ENCODE results near the gene INPP1. TPM values are rescaled to one million over a fixed set of nuclear protein-coding genes. Genes with fewer than 3 reads are reported as not detected.

The INPP1 gene
- total RNA-seq, 3 donors from 2014 or later = 7.4 to 24.3 (median 15.5) TPM

DNA sequence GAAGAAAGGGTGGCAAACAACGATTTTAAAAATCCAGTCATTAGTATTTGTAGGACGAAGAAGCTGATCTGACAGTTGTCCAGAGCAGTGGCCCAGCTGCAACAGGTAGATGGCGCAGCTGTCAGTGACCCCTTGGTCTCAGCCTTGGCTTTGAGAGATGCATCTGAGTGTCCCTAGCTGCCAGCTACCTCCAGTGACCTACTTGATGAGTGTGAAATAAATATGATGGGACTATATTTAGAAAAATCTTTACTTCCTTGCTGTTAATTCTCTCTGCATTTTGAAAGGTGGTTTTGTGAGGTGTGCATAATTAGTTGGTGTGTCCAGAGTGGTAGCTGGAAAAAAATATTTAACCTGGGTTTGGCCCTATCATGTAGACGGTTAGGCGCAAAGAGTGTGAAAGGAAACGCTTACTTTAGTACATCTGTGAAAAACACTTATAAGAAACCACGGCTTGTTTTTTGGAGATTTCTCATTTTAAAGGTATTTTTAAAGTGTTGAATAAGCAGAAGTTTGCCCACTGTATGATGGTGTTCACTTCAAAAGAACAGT, 963 bp downstream of the INPP1 start:
- peak overlapping the region; percentile 69 to 84 (median 73) for H3K4me3 ChIP-seq
- peak in 1 of 2 donors; percentile 58 for DNase-seq (ENCODE audit: low spot score in 2 of 2)
- no peaks in the 10 kb centered on the region for H3K9me3 ChIP-seq
- H3K27me3 ChIP-seq = no peaks in the 10 kb centered on the region
- intact Hi-C loops (cut with DNase I; ENCODE audit: low total_unique reads) = no loop called here
- no peaks in the 10 kb centered on the region for H3K36me3 ChIP-seq
- no peak for TF ChIP-seq POLR2A (IDR thresholded peaks at IDR 0.05)
- TF ChIP-seq, protein P1, sequence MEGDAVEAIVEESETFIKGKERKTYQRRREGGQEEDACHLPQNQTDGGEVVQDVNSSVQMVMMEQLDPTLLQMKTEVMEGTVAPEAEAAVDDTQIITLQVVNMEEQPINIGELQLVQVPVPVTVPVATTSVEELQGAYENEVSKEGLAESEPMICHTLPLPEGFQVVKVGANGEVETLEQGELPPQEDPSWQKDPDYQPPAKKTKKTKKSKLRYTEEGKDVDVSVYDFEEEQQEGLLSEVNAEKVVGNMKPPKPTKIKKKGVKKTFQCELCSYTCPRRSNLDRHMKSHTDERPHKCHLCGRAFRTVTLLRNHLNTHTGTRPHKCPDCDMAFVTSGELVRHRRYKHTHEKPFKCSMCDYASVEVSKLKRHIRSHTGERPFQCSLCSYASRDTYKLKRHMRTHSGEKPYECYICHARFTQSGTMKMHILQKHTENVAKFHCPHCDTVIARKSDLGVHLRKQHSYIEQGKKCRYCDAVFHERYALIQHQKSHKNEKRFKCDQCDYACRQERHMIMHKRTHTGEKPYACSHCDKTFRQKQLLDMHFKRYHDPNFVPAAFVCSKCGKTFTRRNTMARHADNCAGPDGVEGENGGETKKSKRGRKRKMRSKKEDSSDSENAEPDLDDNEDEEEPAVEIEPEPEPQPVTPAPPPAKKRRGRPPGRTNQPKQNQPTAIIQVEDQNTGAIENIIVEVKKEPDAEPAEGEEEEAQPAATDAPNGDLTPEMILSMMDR (IDR thresholded peaks at IDR 0.05) = peak in 2 of 3 donors; percentile 19 to 30
- H3K4me1 ChIP-seq = no peaks in the 10 kb centered on the region
- peak overlapping the region; percentile 95 to 96 for H3K27ac ChIP-seq

DNA sequence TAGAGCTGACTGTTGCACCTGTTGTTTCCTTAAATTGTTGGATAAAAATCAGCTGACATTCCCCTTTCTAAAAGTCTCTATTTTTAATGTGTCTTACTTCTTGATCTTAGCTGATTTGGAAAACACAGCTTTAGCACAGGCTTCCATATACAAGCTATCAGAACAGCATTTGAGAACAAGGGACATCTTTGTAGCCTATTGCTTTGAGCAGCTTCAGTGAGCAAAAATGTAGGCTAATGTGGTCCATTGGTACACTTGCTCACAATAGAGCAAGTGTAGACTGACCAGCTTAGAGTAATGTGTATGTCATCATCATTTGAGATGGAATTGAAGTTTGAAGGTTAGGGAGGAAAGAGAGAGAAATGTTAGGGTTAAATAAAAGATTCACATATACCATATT, 7.0 kb downstream of the INPP1 start:
- Histone ChIP-seq H3K36me3 (no peaks in the 10 kb centered on the region), H3K4me1 (peaks cover 0 to 13% of the 10 kb centered on the region in 2 donors), H3K27me3 (no peaks in the 10 kb centered on the region), H3K27ac (no peak overlapping the region), H3K4me3 (no peak overlapping the region), H3K9me3 (no peaks in the 10 kb centered on the region)
- TF ChIP-seq POLR2AphosphoS5 (IDR thresholded peaks at IDR 0.05) (no peak), POLR2A (IDR thresholded peaks at IDR 0.05) (no peak)
- TF ChIP-seq, protein P1 (IDR thresholded peaks at IDR 0.05) = no peak
- DNase-seq (ENCODE audit: low spot score in 2 of 2) = no peak
- intact Hi-C loops (cut with DNase I; ENCODE audit: low total_unique reads) = no loop called here

DNA sequence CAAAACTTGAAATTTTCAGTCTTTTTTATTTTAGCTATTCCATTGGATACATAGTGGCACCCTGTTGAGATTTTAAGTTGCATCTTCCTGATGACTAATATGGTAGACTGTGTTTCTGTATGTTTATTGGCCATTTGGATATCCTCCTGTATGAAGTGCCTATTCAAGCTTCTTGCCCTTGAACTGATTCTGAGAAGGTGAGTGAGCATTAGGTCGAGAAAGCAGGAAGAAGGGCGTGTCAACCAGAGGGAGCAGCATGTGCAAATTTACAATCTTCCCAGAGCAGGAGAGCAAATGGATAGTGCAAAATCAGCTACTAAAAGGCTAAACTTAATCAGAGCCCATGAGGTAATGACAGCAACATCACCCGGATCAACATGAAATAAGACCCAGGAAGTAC, 8.6 kb downstream of the INPP1 start:
- Histone ChIP-seq H3K9me3 (no peaks in the 10 kb centered on the region), H3K36me3 (no peaks in the 10 kb centered on the region), H3K4me3 (no peak overlapping the region), H3K27ac (peak overlapping the region in 1 of 2 donors; percentile 78), H3K4me1 (peaks cover 0 to 13% of the 10 kb centered on the region in 2 donors), H3K27me3 (no peaks in the 10 kb centered on the region)
- TF ChIP-seq POLR2AphosphoS5 (IDR thresholded peaks at IDR 0.05) = no peak
- TF ChIP-seq, protein P1 (IDR thresholded peaks at IDR 0.05) = no peak
- no peak for TF ChIP-seq POLR2A (IDR thresholded peaks at IDR 0.05)
- intact Hi-C loops (cut with DNase I; ENCODE audit: low total_unique reads) = no loop called here
- no peak for DNase-seq (ENCODE audit: low spot score in 2 of 2)

DNA sequence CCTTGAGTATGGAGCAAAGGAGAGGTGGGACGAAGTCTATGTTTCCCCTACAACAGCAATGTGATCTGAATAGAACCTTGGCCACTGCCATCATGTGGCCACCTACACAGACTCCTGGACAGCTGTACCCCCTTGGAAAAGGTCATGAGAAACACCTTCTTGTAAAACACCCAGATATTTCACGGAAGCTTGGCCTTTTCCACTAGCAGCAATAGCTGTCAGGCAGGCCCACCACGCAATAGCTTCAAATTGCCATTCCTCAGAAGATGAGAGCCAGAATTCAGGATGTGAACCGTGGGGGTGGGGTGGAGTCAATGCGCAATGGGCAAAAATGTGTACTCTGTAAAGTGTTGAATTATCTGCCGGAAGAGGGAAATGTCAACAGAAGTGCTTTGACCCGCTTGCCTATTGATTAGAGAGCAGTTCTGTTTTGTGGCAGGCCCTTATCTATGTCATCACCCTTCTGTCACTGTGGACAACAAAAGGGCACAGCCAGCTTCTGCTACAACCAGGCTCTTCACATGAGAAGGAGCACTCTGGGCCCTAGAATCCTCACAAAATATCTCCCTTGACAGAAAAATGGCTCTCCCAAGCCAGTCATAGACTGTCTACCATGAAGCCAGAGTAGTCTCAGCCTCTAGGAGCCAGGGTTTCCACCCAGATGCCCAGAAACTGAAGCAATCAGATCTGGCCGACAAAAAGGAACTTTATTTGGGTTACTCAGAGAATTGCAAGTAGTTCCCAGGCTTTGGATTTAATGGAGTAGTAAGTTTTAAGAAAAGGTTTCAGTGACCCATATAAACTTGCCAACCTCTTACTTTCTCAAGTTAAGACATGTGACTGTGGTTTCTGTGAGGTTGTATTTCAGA, 9.5 kb downstream of the INPP1 start:
- Histone ChIP-seq H3K27ac (peak overlapping the region; percentile 78 to 79), H3K4me1 (peaks cover 0 to 13% of the 10 kb centered on the region in 2 donors)

More for the DNA sequence above, 9.5 kb downstream of the INPP1 start:
- H3K36me3 ChIP-seq = no peaks in the 10 kb centered on the region
- TF ChIP-seq POLR2AphosphoS5 (IDR thresholded peaks at IDR 0.05) (no peak), POLR2A (IDR thresholded peaks at IDR 0.05) (no peak)
- TF ChIP-seq, protein P1 (IDR thresholded peaks at IDR 0.05) = no peak
- H3K4me3 ChIP-seq = no peak overlapping the region
- DNase-seq (ENCODE audit: low spot score in 2 of 2) = no peak
- intact Hi-C loops (cut with DNase I; ENCODE audit: low total_unique reads) = no loop called here
- H3K9me3 ChIP-seq = no peaks in the 10 kb centered on the region
- no peaks in the 10 kb centered on the region for H3K27me3 ChIP-seq
